Fibroblast of skin of right quadriceps (primary cell): Measurements from ENCODE around the gene FLNB.

Source experiments
- DNase-seq: peaks from one replicate; pipeline ENCODE4 v3.0.0-alpha.2; 2013

Gene FLNB

DNA sequence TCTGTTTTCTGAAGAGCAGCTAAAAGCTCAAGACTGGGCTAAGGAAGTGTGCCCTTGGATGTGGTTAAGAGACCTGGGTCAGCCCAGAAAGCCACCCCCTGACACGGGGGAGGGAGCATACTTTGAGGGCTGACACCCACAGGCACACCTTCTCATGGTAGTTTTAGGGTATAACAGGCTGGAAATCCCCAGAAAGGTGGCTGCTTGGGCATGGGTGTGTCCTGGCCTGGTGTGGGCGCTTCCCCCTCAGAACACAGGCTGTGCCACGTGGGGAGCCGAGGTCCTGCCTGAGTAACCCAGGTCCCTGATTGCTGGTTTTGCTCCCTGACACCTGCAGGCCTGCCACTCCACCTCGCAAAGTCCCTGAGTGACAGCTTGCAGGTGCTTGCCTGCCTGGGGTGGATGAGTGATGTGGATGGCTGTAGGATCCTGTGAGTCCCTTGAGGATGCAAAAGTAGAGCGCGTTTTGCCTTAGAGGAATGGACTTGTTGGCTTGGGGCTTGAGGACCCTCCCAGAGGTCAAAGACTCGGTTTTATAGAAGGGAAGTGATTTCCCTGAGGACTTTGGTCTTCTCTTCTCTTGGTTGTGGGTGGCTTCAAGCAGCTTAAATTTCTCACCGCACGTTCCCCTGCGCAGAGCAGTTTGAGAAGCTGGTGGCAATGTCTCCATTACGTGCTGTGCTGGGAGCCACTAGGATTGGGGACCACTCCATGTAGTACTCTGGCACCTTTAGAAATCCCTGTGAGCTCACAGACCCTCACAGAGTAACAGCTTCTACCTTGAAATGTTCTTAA, 108.1 kb downstream of the FLNB start:
- no peak for DNase-seq

GRCh38 chr3:58116985-58117384, 108.8 kb downstream of the FLNB start:
- DNase-seq: no peak

DNA sequence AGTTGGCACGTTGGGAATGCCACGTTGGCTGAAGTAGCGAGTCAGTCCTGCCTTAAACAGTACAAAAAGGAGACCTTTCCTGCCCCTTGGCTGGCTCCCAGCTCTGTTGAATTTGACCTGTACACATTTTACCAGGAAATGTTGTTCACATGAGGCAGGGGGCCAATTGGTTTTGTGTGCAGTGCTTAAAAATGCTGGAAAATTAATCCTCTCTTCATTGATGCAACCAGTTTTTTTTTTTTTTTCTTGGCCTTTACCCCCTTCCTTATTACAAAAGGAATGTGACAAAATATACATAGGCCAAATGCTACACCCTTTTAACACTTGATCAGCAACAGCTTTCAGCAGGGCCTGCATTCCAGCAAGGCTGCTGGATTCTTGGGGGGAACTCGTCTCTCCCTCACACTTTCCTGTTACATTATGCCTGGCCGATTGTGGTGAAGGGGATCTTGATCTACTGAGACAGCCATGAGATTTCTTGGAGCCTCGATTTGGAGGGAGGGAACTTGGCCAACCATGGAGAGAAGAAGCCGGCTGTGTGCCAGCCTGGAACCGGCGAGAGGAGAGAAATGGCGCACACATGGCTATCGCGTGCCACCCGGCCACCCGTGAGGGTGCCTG, 109.4 kb downstream of the FLNB start:
- DNase-seq: peak; percentile 51

DNA sequence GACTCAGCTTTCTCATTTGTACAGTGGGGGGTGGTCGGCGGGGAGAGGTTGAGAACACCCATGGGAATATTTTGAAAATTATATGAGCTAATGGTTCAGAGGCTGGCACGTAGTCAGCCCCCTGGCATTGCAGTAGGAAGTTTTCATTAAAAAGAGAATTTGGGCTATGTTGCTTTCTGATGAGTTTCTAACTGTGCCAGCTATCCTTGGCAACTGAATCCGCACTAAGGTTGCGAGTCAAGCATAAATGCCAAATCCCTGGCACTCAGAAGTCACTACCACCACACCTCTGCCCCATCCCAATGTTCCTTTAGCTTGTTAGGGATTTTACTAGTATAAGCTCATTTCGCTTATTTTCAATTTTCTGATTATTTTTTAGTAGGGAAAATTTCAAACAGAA, 111.0 kb downstream of the FLNB start:
- DNase-seq: no peak

DNA sequence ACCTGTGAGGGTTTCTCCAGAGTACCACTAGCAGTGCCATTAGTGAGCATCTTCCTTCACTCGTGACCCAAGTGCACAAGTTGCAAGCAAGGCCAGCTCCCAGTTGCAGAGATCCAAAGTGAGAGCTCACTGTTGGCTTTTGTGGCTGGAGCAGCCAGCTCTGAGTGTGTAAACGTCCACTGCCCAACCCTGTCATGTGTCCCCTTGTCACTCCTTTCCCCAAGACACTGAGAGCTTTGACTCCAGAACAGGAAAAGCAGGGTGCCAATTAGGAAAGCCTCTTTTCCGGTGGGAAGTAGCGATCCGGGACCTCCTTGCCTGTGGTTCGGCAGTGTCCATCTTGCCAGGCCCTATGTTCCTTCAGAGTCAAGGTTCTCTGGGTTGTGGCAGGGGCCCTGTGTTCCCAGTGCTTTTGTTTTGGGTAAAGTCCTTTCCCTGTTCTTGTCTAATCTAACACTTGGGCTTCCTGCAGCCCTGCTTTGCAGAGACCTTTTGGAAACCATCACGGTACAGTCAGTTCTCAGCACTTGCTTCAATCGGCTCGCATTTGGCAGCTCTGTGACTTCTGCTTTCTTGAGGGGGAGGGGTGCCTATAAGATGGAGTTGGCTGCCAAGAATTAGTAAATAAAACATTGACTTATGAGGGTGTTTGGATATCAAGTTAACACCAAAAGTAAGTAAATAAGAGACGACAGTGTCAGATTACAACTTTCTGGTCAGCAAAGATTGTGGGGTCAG, 112.0 kb downstream of the FLNB start:
- DNase-seq: no peak

- DNase-seq: no peak
These were observed 113.0 kb downstream of the FLNB start for GRCh38 chr3:58121183-58121582.

- no peak for DNase-seq
These were observed 114.9 kb downstream of the FLNB start for GRCh38 chr3:58122936-58123700.

DNA sequence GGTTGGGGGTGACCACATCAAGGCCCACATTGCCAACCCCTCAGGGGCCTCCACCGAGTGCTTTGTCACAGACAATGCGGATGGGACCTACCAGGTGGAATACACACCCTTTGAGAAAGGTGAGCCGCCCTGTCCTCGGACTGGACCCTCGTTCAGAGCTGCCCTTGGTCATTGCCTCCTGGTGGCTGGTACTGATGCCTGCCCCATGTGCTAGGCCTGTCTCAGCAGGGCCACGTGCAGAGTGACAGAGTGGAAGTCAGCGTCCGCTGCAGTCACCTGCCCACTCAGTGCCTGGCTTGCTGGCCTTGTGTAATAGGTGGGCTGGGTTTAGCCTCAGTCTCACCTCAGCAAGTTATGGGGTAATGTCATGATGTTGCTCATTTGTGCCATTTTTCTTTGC, 116.2 kb downstream of the FLNB start:
- no peak for DNase-seq

GRCh38 chr3:58129041-58129770, 121.0 kb downstream of the FLNB start:
- DNase-seq: no peak

DNA sequence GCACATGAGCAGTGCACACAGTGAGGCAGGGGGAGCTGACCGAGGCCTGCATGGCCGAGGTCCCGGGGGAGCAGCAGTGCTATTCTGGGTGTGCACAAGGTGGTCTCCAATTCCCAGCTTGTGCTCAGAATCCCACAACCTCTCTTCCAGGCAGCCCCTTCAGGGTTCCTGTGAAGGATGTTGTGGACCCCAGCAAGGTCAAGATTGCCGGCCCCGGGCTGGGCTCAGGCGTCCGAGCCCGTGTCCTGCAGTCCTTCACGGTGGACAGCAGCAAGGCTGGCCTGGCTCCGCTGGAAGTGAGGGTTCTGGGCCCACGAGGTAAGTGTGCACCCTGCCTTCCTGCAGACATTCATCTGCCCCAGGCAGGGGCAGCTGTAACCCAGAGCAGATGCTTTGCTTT, 122.4 kb downstream of the FLNB start:
- no peak for DNase-seq

GRCh38 chr3:58131101-58131825, 123.0 kb downstream of the FLNB start:
- no peak for DNase-seq

DNA sequence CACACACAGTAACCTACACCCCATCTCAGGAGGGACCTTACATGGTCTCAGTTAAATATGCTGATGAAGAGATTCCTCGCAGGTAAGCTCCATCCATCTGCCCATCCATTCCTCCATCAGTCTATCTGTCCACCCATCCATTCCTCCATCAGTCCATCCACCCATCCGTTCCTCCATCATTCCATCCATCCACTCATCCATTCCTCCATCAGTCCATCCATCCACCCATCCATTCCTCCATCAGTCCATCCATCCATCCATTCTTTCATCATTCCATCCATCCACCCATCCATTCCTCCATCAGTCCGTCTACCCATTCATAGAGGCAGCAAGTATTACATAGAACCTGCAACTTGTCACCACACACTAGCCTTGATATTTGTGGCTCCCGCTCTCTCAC, 124.6 kb downstream of the FLNB start:
- DNase-seq: no peak

GRCh38 chr3:58134468-58134867, 126.2 kb downstream of the FLNB start:
- DNase-seq: no peak

DNA sequence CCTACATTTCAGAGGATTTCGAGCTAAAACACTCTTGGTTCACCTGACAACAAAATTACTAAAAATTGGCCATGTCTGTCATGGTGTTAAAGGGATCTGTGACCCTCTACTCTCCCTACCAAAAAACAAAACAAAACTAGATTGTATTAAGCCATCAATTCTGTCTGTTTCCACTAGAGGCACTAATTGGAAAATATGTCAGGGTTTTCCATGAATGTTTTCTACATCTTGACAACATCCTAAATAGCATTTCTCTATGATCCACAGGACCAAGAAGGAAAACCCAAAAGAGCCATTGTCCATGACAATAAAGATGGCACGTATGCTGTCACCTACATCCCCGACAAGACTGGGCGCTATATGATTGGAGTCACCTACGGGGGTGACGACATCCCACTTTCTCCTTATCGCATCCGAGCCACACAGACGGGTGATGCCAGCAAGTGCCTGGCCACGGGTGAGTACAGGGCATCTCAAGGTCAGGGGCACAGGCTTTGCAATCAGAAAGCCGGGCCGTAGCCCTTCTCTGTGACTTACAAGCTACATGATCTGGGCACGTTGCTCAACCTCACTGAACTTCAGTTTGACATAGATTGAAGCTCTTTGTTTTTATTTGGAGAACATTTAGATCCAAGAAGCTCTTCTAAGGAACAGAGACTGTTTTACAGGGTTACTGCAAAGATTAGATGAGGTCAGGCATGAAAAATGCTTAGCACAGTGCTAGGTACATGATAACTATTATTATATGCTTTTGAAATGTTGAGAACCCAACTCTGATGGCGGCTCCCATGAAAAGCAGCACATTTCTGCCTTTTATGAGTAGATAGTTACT, 127.7 kb downstream of the FLNB start:
- no peak for DNase-seq

DNA sequence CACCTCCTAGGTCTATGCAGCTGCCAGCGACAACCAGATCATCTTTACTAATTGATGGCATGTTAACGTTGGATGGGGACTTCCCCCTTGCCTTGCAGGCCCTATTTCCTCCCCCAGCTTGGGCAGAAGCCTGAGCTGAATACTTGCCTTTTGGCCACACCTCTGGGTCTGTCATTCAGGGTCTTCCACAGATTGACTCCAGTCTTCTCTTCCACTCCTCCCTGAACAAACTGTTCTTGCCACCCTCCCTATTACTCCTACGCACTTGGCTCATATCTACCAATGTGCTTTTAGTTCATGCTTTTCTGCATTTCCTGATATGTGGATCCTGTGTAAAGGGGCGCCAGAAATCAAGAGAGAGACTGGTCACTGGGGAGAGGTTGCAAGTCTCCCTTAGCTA, 129.1 kb downstream of the FLNB start:
- no peak for DNase-seq

DNA sequence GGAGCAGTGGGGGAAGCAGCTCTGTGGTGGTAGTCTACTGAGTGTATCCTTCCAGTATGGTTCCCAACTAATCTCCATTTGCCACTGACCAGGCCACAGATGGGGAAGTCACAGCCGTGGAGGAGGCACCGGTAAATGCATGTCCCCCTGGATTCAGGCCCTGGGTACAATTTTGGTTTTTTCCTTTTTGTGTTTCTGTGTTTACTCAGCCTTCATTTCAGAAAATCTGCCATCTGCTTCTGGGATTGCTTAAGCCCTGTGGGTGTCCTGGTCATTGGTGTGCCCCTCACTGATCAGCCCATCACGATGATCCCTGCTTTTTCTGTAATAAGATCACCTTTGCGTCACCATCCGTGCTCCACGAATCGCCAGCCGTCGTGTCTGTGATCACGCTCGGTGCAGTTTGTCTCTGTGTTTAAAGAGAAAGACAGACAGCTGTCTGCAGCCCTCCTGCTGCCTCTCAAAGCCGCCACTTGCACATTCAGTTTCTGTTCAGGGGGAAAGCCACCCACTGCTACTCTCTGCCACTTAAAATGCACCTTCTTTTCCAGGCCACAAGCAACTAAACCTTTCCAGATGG, 133.6 kb downstream of the FLNB start:
- no peak for DNase-seq

DNA sequence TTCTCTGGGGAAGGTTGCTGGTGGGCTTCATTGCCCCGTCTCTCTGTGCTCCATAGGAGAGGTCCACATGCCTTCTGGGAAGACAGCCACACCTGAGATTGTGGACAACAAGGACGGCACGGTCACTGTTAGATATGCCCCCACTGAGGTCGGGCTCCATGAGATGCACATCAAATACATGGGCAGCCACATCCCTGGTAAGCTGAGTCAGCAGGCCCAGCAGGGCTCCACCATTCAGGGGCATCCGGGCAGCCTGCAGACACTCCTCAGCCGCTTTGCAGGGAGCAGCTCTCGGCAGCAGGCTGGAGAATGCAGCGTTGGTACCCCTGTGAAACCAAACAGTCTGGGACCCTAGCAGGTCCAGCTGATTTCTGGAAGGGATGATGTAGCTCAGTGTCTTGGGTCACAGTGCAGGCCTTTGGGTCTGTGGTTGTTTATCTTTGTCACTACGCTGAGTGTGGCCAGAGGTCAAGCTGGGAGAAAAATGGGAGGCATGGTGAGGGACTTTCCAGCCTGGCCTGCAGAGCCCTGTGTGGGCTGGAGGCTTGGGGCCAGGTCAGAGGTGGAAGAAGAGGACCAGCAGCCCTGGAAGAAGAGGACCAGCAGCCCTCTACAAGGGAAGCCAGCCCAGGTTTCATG, 135.3 kb downstream of the FLNB start:
- DNase-seq: no peak

DNA sequence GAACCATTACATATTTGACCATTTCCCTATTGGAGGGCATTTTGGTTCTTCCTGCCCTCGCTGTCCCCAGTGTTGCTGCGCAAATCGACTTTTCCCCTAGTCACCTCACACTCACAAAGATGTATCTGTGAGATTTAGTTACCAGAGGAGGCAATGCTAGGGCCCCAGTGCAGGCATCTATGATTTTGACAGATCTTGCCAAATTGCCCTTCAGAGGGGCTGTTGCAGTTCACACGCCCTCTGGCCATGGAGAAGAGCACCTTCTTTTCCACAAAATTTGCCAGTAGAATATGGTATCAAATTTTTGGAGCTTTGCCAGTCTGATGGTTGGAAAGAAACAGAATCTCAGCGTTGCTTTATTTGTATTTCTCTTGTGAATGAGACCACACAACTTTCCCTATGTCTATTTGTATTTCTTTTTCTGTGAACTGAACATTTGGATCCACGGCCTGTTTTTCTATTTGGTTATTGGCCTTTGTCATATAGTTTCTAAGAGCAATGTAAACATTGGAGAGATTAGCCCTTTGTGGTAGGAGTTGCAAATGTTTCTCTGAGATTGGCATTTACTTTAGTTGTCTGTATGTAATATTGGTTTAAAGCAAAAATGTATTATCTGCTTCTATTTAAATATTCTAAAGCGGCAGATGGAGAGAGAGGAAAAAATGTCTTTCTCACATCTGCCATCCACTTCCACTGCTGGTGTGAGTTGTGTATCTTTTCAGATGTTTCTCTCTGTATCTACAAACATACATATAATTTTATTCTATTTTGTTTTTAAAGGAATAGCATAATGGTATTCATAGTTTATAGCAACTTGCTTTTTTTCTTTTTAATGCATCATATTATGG, 136.5 kb downstream of the FLNB start:
- DNase-seq: no peak

- DNase-seq: no peak
These were observed 139.8 kb downstream of the FLNB start for GRCh38 chr3:58148049-58148448.
